GM12864 (cell line): ENCODE data around the gene MAP6.

Experiments used
- DNase-seq: peaks from one replicate; pipeline ENCODE4 v3.0.0-alpha.2; 2011; ENCODE audit warnings: low read depth
- H3K4me3 ChIP-seq: 2 replicates; pipeline ENCODE4 v1.5.1; 2011; ENCODE audit warnings: mild to moderate bottlenecking, low read depth, low read length, control low read depth
- CTCF ChIP-seq: IDR thresholded peaks from 2 replicates; pipeline ENCODE4 v1.5.1; 2011; ENCODE audit warnings: low read depth, mild to moderate bottlenecking, moderate library complexity, low read length, control low read depth, inconsistent platforms; ENCODE audit errors: missing control alignments

MAP6 gene

GRCh38 chr11:75655605-75656004 is 13.2 kb downstream of the MAP6 start:
- TF ChIP-seq CTCF, result no peak
- H3K4me3 ChIP-seq, result no peak overlapping the region
- DNase-seq, result no peak

GRCh38 chr11:75654314-75654713 is 14.5 kb downstream of the MAP6 start:
- no peak for TF ChIP-seq CTCF
- DNase-seq, result peak; percentile 27
- H3K4me3 ChIP-seq, result no peak overlapping the region

GRCh38 chr11:75653532-75653931 is 15.3 kb downstream of the MAP6 start:
- no peak for DNase-seq
- TF ChIP-seq CTCF, result no peak
- no peak overlapping the region for H3K4me3 ChIP-seq

- H3K4me3 ChIP-seq, result no peak overlapping the region
- TF ChIP-seq CTCF, result no peak
- DNase-seq, result no peak
These were observed 15.9 kb downstream of the MAP6 start for GRCh38 chr11:75652936-75653335.

- no peak for DNase-seq
- no peak overlapping the region for H3K4me3 ChIP-seq
- TF ChIP-seq CTCF, result no peak
These were observed 17.6 kb downstream of the MAP6 start for GRCh38 chr11:75651218-75651617.

- no peak for TF ChIP-seq CTCF
- no peak overlapping the region for H3K4me3 ChIP-seq
- no peak for DNase-seq
These were observed 18.6 kb downstream of the MAP6 start for GRCh38 chr11:75650167-75650723.

- TF ChIP-seq CTCF, result no peak
- H3K4me3 ChIP-seq, result no peak overlapping the region
- DNase-seq, result no peak
These were observed 23.9 kb downstream of the MAP6 start for GRCh38 chr11:75644946-75645345.
